Measurements from ENCODE around the gene WDR86.

- TF ChIP-seq POLR2AphosphoS5 (IDR thresholded peaks at IDR 0.05; ENCODE audit: insufficient read depth in 1 of 2, low read depth in 1 of 2) (no peak), POLR2A (IDR thresholded peaks at IDR 0.05) (no peak), CTCF (IDR thresholded peaks at IDR 0.05) (no peak)
These were observed 33.1 kb upstream of the WDR86 start for GRCh38 chr7:151442776-151443496.

Data from vagina (tissue), 2 donors.